Gastroesophageal sphincter (tissue), 4 donors: ENCODE measurements around the gene RAD51B. TPM values are rescaled to one million over a fixed set of nuclear protein-coding genes. Genes with fewer than 3 reads are reported as not detected.

Experiments
- ATAC-seq: fragments of 150-250 bp; one replicate; pipeline ENCODE4 v1.9.1; 2016; ENCODE audit warnings: mild to moderate bottlenecking, moderate library complexity
- H3K27ac ChIP-seq, 4 donors: fragments of 200-600 bp; sonication (generic) in 3 of 4; 1 replicate in 3 of 4; 2 replicates in 1 of 4; pipeline ENCODE4 v1.5.1; 2016 to 2019
- H3K27me3 ChIP-seq: fragments of 200-600 bp; sonication (generic); one replicate; pipeline ENCODE4 v1.5.1; 2019
- H3K36me3 ChIP-seq, 2 donors: fragments of 200-600 bp; sonication (generic); one replicate each; pipeline ENCODE4 v1.5.1; 2019; ENCODE audit warnings: control low read depth in 1 of 2
- H3K4me1 ChIP-seq, 3 donors: fragments of 200-600 bp; sonication (generic); 1 replicate in 2 of 3; 2 replicates in 1 of 3; pipeline ENCODE4 v1.5.1; 2016 to 2019; ENCODE audit warnings: control low read depth in 2 of 3
- H3K4me3 ChIP-seq, 2 donors: fragments of 200-600 bp; sonication (generic); one replicate each; pipeline ENCODE4 v1.5.1; 2019; ENCODE audit warnings: mild to moderate bottlenecking in 1 of 2, moderate library complexity in 1 of 2
- H3K9me3 ChIP-seq, 3 donors: fragments of 200-600 bp; sonication (generic); one replicate each; pipeline ENCODE4 v1.5.1; 2017 to 2019; ENCODE audit warnings: control low read depth in 2 of 3
- CTCF ChIP-seq, 4 experiments: fragments of 200-600 bp in 2 of 4; fragments of 450-650 bp in 2 of 4; sonication (generic) in 1 of 4; IDR thresholded peaks; one replicate each; pipeline ENCODE4 v1.5.1; 2017 to 2019; ENCODE audit warnings: antibody characterized with exemption in 4 of 4, mild to moderate bottlenecking in 2 of 4, moderate library complexity in 2 of 4
- EP300 ChIP-seq: sonication (generic); formaldehyde crosslinking; IDR thresholded peaks from one replicate; pipeline ENCODE4 v1.6.1; 2017; ENCODE audit warnings: antibody characterized with exemption, mild to moderate bottlenecking
- POLR2A ChIP-seq, 2 donors: fragments of 450-650 bp; IDR thresholded peaks; one replicate each; pipeline ENCODE4 v1.6.1; 2017; ENCODE audit warnings: antibody characterized with exemption in 2 of 2, mild to moderate bottlenecking in 2 of 2, moderate library complexity in 1 of 2
- POLR2AphosphoS5 ChIP-seq: sonication (generic); formaldehyde crosslinking; IDR thresholded peaks from one replicate; pipeline ENCODE4 v1.6.1; 2017; ENCODE audit warnings: antibody characterized with exemption
- WGBS, 2 donors: methylation state at CpG; one replicate each; pipeline ENCODE4 v1.1.5; 2018; ENCODE audit warnings: low coverage in 1 of 2; 5-methylcytosine and 5-hydroxymethylcytosine counted together
- total RNA-seq, 4 donors: library from RNA; depleted of rRNA; stranded (reverse); fragments of >200 nt; gene quantifications; one replicate each; pipeline ENCODE4 v1.1.0, GENCODE V29; 2016

RAD51B gene
- total RNA-seq, 4 donors from 2014 or later: 5.1 to 7.0 (median 6.0) TPM

- no peak overlapping the region for H3K4me3 ChIP-seq
- 98 to 100% methylated on average over 1 to 9 of the region's 11 CpGs for WGBS, 2 donors
- H3K27ac ChIP-seq: no peak overlapping the region
- peaks cover 0 to 59% (median 16%) of the 10 kb centered on the region in 3 donors for H3K4me1 ChIP-seq
- no peaks in the 10 kb centered on the region for H3K36me3 ChIP-seq
- H3K9me3 ChIP-seq: no peaks in the 10 kb centered on the region
- TF ChIP-seq POLR2AphosphoS5 (no peak), EP300 (no peak), CTCF (IDR thresholded peaks at IDR 0.05) (no peak), POLR2A (IDR thresholded peaks at IDR 0.05) (no peak)
- H3K27me3 ChIP-seq: no peaks in the 10 kb centered on the region
- no peak for ATAC-seq
These were observed 738.5 kb downstream of the RAD51B start for GRCh38 chr14:68558096-68558495.

GRCh38 chr14:68559949-68560348 is 740.4 kb downstream of the RAD51B start:
- WGBS, 2 donors: 67 to 80% methylated on average over 3 to 5 of the region's 5 CpGs
- Histone ChIP-seq H3K4me1 (peaks cover 0 to 57% (median 18%) of the 10 kb centered on the region in 3 donors), H3K9me3 (no peaks in the 10 kb centered on the region), H3K4me3 (no peak overlapping the region), H3K27me3 (no peaks in the 10 kb centered on the region), H3K27ac (peak overlapping the region in 1 of 4 donors; percentile 29), H3K36me3 (no peaks in the 10 kb centered on the region)
- ATAC-seq: no peak
- no peak for TF ChIP-seq EP300
- TF ChIP-seq POLR2AphosphoS5: peak; percentile 38

GRCh38 chr14:68561531-68562007 is 742.0 kb downstream of the RAD51B start:
- H3K36me3 ChIP-seq: no peaks in the 10 kb centered on the region
- WGBS, 2 donors: 63 to 90% methylated on average over 2 to 6 of the region's 10 CpGs
- peak overlapping the region in 2 of 4 donors; percentile 36 to 65 for H3K27ac ChIP-seq
- TF ChIP-seq CTCF (IDR thresholded peaks at IDR 0.05) (no peak), POLR2AphosphoS5 (no peak), EP300 (no peak), POLR2A (IDR thresholded peaks at IDR 0.05) (no peak)
- ATAC-seq: no peak
- H3K4me3 ChIP-seq: no peak overlapping the region
- no peaks in the 10 kb centered on the region for H3K9me3 ChIP-seq
- H3K27me3 ChIP-seq: no peaks in the 10 kb centered on the region
- peaks cover 0 to 54% (median 15%) of the 10 kb centered on the region in 3 donors for H3K4me1 ChIP-seq

GRCh38 chr14:68562911-68563250 is 743.3 kb downstream of the RAD51B start:
- no peak overlapping the region for H3K4me3 ChIP-seq
- H3K27ac ChIP-seq: peak overlapping the region in 3 of 4 donors; percentile 32 to 65 (median 65)
- H3K4me1 ChIP-seq: peaks cover 0 to 54% (median 15%) of the 10 kb centered on the region in 3 donors
- H3K36me3 ChIP-seq: no peaks in the 10 kb centered on the region
- WGBS, 2 donors: 94 to 97% methylated on average over 5 to 8 of the region's 9 CpGs
- no peak for ATAC-seq
- no peaks in the 10 kb centered on the region for H3K9me3 ChIP-seq
- H3K27me3 ChIP-seq: no peaks in the 10 kb centered on the region
- TF ChIP-seq CTCF (IDR thresholded peaks at IDR 0.05): no peak
- TF ChIP-seq POLR2AphosphoS5: no peak
- TF ChIP-seq EP300: no peak

GRCh38 chr14:68563251-68564131 is 743.9 kb downstream of the RAD51B start:
- Histone ChIP-seq H3K27ac (peak overlapping the region; percentile 8 to 65 (median 64)), H3K9me3 (no peaks in the 10 kb centered on the region), H3K36me3 (no peaks in the 10 kb centered on the region), H3K27me3 (no peaks in the 10 kb centered on the region), H3K4me3 (no peak overlapping the region), H3K4me1 (peaks cover 0 to 54% (median 17%) of the 10 kb centered on the region in 3 donors)
- TF ChIP-seq CTCF (IDR thresholded peaks at IDR 0.05): no peak
- no peak for TF ChIP-seq EP300
- peak; percentile 29 for TF ChIP-seq POLR2AphosphoS5
- no peak for TF ChIP-seq POLR2A (IDR thresholded peaks at IDR 0.05)
- 65 to 81% methylated on average over 13 to 15 of the region's 21 CpGs for WGBS, 2 donors
- ATAC-seq: peak; percentile 47
